HG02840 (cell line): ENCODE measurements around the gene SACS.
"Not testable (repeated sequence)": the region's sequence is repeated elsewhere in the genome, so short reads cannot be mapped to it uniquely, and the experiment has no call there.

Experiments
- ATAC-seq: cut with Tn5 transposase; IDR thresholded peaks from one replicate; pipeline ENCODE4 v1.9.1; 2021; ENCODE audit warnings: mild to moderate bottlenecking, moderate library complexity, moderate number of reproducible peaks; ENCODE audit not compliant: unreplicated experiment, low FRiP score

The SACS gene

GRCh38 chr13:23322353-23323336 lies 110.9 kb downstream of the SACS start:
- ATAC-seq = no peak

DNA sequence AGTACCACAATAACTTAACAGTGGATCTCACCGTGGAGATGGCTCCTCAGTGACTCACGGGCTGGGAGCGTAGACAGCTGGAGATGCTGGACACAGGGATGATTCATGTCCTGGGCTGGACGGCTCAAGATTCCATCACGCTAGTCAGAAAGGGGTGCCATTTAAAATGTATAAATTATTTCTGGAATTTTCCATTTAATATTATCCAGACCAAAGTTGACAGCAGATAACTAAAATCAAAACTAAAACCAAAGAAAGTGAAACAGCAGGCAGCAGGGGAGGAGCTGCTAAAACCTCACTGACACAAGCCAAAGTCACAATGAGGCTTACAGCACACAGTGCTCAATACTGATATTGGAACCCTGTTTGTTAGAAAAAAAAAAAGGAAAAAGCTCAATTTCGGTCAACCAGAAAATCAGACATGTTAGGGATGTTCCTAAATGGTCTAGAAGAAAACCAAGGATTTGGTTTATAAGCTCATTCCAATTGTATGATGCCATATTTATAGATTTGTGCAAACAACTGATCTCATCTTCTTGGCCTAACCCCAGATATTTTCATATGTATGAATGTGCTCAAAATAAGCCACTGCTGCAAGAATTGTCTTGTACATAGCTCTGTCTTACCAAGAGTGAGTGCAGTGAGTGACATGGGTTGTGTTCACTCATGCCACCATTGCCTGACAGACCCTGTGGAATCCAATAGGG lies 111.8 kb downstream of the SACS start:
- peak; percentile 73 for ATAC-seq

- no peak for ATAC-seq
These were observed 112.5 kb downstream of the SACS start for GRCh38 chr13:23320926-23321534.

GRCh38 chr13:23319883-23320224 lies 113.6 kb downstream of the SACS start:
- ATAC-seq = no peak

DNA sequence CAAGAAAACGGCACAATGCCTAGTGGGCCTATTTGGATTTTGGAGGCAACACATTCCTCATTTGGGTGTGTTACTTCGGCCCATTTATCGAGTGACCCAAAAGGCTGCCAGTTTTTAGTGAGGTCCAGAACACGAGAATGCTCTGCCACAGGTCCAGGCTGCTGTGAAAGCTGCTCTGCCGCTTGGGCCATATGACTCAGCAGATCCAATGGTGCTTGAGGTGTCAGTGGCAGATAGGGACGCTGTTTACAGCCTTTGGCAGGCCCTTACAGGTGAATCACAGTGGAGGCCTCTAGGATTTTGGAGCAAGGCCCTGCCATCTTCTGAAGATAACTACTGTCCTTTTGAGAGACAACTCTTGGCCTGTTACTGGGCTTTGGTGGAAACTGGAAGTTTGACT lies 118.7 kb downstream of the SACS start:
- not testable (repeated sequence) for ATAC-seq

DNA sequence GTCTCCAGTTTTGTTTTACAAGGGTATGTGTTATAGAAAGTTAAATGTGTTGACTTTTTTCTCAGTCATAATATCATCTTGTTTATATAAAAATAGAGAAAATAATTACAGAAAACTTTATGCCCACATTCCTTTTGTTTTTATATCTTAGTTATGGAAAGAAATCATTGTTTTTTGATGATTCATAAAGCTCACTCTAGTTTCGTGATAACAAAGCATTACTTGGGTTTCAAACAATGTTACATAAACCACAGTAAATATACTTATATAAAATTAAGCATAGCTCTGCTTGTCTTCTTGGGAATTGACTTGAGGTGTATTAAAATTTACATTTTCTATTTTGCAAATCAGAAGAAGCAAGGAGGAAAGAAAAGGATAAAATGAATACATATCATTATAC lies 140.9 kb downstream of the SACS start:
- no peak for ATAC-seq

GRCh38 chr13:23289917-23290357 lies 143.6 kb downstream of the SACS start:
- ATAC-seq = no peak

DNA sequence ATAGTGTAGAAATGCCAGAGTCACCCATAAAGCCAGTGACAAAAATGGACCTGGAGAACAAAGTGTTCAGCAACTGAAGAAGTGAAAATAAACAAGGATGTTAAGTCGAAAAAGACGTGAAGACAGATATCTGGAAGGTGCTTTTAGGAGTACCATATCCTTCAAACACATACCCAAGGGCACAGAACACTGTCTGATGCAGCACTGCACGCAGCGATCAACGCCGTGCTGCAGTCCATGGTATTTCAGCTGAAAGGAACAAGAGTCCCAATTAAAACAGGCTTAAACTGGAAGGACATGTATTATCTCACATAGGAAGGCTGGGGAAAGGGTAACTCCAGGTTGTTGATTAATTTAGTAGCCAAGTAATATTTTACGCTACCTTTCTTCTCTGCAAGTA lies 144.5 kb downstream of the SACS start:
- ATAC-seq = no peak

DNA sequence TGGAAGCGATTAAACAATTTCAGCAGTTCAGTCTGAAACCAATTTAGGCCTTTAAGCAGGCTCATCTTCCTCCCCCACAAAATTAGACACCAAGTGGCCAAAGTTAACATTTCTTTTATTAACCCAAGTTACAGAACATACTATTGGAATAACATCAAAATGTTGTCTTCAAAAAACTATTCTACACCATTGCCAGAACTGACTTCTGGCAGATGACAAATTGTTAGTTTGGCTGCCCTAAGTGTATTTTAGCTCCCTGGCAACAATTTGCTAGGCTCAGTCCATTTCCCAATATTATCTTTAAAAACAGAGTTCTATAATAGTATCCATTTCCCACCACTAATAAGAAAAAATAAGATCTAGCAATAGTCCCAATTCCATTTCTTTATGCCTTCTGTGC lies 144.9 kb downstream of the SACS start:
- ATAC-seq = no peak

- ATAC-seq = no peak
These were observed 154.2 kb downstream of the SACS start for GRCh38 chr13:23279321-23279720.
